ENCODE data around the gene VTI1B. TPM values are rescaled to one million over a fixed set of nuclear protein-coding genes. Genes with fewer than 3 reads are reported as not detected.

The VTI1B gene
- total and polyA plus RNA-seq, 2 donors (not counting 3 experiments of a cell fraction or from before 2014, with no cell fraction given): 23.8 to 90.0 TPM

DNA sequence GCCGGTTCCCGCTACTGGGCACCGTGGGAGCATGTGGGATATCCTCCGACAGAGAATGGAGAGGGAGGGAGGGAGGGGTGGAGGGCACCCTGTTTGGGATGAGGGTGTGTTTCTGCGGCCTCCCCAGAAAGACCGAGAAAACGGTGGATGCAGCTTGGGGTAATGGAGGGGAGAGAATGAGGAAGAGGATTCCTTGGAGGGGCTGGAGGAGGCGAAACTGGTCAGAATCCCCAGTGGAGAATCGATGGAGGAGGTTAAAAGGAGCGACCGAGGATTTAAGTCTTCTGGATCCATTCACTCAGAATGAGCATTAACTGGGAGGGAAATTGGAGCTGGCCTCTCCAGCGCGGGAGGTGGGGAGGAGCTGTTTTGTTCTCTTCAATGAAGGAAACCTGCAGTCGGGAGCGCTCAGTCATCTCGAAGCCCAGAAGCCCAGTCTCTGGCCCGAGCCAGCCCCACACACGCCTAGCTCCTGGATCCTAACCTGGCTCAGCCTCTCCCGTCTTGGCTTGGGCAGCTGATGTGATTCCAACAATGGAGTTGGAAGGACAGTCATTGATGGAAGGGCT lies 54.1 kb downstream of the VTI1B start:
- FAIRE-seq (no peak), DNase-seq (ENCODE audit: low read depth, low spot score) (peak; percentile 31)
- H2AFZ ChIP-seq (ENCODE audit: low read depth, low read length): peak overlapping the region; percentile 89
- H3K36me3 ChIP-seq (ENCODE audit: control insufficient read depth in 2 of 2, extremely low read depth in 1 of 2, insufficient read depth in 2 of 2, low read length in 2 of 2): no peaks in the 10 kb centered on the region
- peak overlapping the region; percentile 47 for H3K27ac ChIP-seq (ENCODE audit: insufficient read depth, low read depth, low read length)
- POLR2A ChIA-PET: no interaction called here
- H3K27me3 ChIP-seq (ENCODE audit: control insufficient read depth in 2 of 2, insufficient read depth in 2 of 2, low read length in 2 of 2): peaks cover 2% of the 10 kb centered on the region in 2 experiments
- no TSS peak for BruUV-seq (replicated peaks)
- no peaks in the 10 kb centered on the region for H3K9me1 ChIP-seq (replicated peaks; ENCODE audit: control insufficient read depth, extremely low read depth, insufficient read depth, low read length)
- no peaks in the 10 kb centered on the region for H3K79me2 ChIP-seq (ENCODE audit: control insufficient read depth, insufficient read depth, low read length)
- intact Hi-C loops (cut with micrococcal nuclease): no loop called here
- peak overlapping the region; percentile 85 for H3K9ac ChIP-seq (replicated peaks; ENCODE audit: extremely low read depth, insufficient read depth, low read length)
- no peaks in the 10 kb centered on the region for H3K9me3 ChIP-seq (replicated peaks; ENCODE audit: control insufficient read depth, insufficient read depth, low read length)
- CTCF ChIA-PET: interaction anchor here (0.9 to 6.0 kb wide), 8 partner anchors 10 to 83 kb away, joined by 3 to 437 read pairs (median 15); partner anchors contain the start of genes PIGH, RDH12 and VTI1B
- TF ChIP-seq FOS (IDR thresholded peaks at IDR 0.05; ENCODE audit: borderline replicate concordance, insufficient read depth, low read length) (no peak), JUN (IDR thresholded peaks at IDR 0.05; ENCODE audit: borderline replicate concordance, insufficient read depth, insufficient read length, low read depth) (no peak), POLR2A (IDR thresholded peaks at IDR 0.05; ENCODE audit: low read depth, low read length) (no peak), GATA2 (IDR thresholded peaks at IDR 0.05; ENCODE audit: insufficient read depth, insufficient read length, low read depth, low read length) (no peak), MYC (IDR thresholded peaks at IDR 0.05; ENCODE audit: low read depth, low read length) (no peak), EZH2 (IDR thresholded peaks at IDR 0.05; ENCODE audit: borderline replicate concordance, low read depth, low read length, severe bottlenecking) (no peak), POLR2AphosphoS5 (IDR thresholded peaks at IDR 0.05; ENCODE audit: insufficient read depth, low read depth, low read length) (no peak)
- TF ChIP-seq, protein P1, sequence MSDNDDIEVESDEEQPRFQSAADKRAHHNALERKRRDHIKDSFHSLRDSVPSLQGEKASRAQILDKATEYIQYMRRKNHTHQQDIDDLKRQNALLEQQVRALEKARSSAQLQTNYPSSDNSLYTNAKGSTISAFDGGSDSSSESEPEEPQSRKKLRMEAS (IDR thresholded peaks at IDR 0.05; ENCODE audit: insufficient read depth, insufficient read length): no peak
- TF ChIP-seq, protein P2, sequence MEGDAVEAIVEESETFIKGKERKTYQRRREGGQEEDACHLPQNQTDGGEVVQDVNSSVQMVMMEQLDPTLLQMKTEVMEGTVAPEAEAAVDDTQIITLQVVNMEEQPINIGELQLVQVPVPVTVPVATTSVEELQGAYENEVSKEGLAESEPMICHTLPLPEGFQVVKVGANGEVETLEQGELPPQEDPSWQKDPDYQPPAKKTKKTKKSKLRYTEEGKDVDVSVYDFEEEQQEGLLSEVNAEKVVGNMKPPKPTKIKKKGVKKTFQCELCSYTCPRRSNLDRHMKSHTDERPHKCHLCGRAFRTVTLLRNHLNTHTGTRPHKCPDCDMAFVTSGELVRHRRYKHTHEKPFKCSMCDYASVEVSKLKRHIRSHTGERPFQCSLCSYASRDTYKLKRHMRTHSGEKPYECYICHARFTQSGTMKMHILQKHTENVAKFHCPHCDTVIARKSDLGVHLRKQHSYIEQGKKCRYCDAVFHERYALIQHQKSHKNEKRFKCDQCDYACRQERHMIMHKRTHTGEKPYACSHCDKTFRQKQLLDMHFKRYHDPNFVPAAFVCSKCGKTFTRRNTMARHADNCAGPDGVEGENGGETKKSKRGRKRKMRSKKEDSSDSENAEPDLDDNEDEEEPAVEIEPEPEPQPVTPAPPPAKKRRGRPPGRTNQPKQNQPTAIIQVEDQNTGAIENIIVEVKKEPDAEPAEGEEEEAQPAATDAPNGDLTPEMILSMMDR (IDR thresholded peaks at IDR 0.05; ENCODE audit: extremely low read depth in 1 of 2, insufficient read depth in 1 of 2, low read depth in 1 of 2, low read length in 2 of 2): no peak
- peaks cover 28% of the 10 kb centered on the region for H3K4me1 ChIP-seq (ENCODE audit: control insufficient read depth, extremely low read depth, insufficient read depth, low read length)
- dilution Hi-C loops (cut with MboI; ENCODE audit: extremely low pct_ligation_motif_present, low sequenced_read_pairs): no loop called here
- peak overlapping the region; percentile 63 to 73 (median 67) for H3K4me3 ChIP-seq (replicated peaks in 1 of 3; ENCODE audit: insufficient read depth in 1 of 3, low read depth in 1 of 3, low read length in 3 of 3)
- H3K4me2 ChIP-seq (ENCODE audit: insufficient read depth, low read length): peak overlapping the region; percentile 66
- no peaks in the 10 kb centered on the region for H4K20me1 ChIP-seq (replicated peaks; ENCODE audit: control insufficient read depth, extremely low read depth, insufficient read depth, low read length)

All from endothelial cell of umbilical vein (primary cell).